ENCODE results near the gene AZIN2.
"Not testable (repeated sequence)": the region's sequence is repeated elsewhere in the genome, so short reads cannot be mapped to it uniquely, and the experiment has no call there.

AZIN2 gene

GRCh38 chr1:33096363-33097005, 15.5 kb downstream of the AZIN2 start:
- no peak for DNase-seq

DNA sequence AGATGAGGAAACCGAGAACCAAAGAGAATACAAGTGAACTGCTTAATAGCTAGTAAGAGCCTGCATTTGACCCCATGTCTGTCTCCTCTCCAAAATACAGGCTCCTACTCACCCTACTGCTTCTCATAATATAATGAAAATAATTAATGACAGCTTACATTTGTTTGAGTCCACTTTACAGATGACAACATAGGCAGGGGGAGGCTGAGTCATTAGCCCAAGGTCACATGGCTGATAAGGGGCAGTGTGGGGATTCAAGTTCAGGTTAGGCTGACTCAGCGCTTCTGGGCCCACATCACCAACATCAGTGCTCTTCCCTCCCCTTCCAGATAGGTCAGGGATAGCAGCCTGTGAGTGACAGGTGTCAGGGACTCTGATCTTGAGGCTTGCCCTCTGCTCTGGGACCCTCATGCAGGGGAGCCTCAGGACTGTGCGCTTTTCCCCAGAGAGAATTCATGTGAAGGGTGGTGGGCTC, 16.2 kb downstream of the AZIN2 start:
- DNase-seq = no peak

DNA sequence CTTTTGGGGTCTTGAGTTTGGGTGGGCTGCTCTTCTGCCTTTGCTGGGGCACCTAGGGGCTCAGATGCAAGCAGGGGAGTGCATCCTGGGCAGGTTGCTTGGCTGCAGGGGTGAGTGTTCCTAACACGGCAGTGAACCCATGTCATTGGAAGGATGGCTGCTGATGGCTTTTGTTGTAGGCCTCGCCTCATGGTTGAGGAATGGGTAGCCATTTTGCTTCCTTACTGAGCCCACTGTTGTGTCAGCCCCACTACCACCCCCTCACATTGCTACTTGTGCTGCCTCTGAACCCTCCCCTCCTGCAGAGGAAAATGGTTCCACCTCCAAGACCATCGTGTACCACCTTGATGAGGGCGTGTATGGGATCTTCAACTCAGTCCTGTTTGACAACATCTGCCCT, 16.8 kb downstream of the AZIN2 start:
- no peak for DNase-seq

DNA sequence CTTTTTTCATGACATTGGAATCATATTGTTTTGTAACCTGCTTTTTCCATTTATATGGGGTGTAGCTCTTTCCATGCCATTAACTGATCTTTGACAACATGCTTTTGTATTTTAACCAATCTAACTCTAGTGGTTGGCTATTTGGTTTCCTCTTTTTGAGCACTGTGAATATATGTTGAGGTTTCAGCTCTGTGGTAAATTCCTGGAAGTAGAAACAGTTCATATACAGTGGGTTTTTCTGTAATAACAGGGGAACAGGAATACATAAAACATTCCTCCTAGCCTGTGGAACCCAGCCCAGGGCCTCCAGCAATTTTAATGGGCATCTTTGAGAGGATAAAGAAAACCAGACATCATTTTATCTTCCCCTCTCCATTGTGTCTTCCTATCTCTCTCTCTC, 17.4 kb downstream of the AZIN2 start:
- DNase-seq = no peak

DNA sequence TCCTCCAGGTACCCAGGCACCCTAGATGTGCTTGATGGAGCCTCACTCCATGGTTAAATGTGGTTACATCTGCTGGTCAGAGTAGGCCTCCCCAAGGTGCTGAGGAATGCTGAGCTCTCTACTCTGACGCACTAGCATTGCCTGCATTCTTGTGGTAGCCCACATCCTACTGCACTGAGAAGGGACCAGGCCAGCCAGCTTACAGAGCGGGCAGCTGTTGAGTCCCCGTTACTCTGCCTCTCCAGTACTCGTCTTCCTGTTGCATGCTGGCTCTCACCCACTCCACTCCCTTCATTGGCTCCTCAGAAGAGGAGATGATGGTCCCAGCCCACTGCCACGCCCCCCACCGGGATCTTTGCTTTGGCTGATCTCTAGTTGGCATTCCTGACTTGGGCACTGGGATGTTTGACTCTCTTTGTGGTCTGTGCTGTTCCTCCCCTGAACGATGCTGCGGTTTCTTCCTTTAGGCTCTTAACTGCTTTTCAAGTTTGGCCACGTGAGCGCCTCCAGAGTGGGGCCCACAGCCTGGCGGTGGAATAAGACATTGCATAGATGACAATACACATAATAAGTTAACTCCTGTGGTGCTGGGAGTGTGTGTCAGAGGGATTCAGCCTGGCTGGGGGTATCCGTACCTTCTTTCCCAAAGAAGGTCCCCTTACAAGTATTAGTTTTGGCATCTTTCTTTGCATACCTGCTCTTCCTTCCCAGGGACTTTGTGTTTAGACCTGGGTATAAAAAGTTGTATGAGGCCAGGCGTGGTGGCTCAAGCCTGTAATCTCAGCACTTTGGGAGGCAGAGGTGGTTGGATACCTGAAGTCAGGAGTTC, 18.6 kb downstream of the AZIN2 start:
- DNase-seq = peak; percentile 52

DNA sequence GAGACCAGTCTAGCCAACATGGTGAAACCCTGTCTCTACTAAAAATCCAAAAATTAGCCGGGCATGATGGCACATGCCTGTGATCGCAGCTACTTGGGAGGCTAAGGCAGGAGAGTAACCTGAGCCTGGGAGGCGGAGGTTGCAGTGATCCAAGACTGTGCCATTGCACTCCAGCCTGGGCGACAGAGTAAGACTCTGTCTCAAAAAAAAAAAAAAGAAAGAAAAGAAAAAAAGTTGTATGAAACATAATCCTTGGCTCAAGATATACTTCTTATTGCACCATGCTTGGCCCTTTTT, 19.1 kb downstream of the AZIN2 start:
- DNase-seq = not testable (repeated sequence)

- no peak for DNase-seq
These were observed 29.5 kb downstream of the AZIN2 start for GRCh38 chr1:33110477-33110876.

DNA sequence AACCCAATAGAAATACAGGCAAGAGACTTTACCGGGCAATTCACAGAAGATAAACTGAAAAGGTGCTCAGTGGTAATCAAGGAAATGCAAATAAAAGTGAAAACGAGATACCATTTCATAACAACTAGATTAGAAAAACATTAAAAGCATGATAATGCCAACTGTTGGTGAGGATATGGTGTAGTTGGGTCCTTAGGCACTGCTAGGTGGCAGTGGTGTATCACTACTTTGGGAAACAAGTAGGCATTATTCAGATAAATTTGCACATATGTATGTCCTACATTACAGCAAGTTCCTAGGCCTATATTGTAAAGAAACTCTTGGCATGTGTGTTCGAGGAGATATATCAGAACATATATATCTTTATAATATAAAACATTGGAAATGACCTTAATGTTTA, 31.0 kb downstream of the AZIN2 start:
- DNase-seq = no peak

- DNase-seq = no peak
These were observed 36.6 kb downstream of the AZIN2 start for GRCh38 chr1:33117440-33118085.

- DNase-seq = no peak
These were observed 37.3 kb downstream of the AZIN2 start for GRCh38 chr1:33118274-33118673.

DNA sequence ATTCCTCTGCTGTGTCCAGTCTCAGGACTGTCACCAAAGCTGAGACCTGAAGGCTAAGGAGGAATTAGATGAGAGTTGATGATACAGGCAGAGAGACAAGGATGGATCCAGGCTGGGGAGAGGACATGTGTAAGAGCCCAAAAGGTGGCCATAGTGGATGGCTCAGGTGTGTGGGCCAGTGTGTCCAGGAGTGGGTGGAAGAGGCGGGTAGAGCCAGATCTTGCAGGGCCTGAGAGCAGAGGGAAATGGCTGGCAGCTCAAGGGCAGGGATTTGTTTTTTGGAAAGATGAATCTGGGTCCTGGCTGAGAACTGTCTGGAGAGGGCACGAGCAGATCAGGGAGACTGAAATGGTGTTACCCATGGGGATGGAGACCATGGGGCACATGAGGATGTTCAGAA, 38.1 kb downstream of the AZIN2 start:
- no peak for DNase-seq

- no peak for DNase-seq
These were observed 38.7 kb downstream of the AZIN2 start for GRCh38 chr1:33119532-33120217.

DNA sequence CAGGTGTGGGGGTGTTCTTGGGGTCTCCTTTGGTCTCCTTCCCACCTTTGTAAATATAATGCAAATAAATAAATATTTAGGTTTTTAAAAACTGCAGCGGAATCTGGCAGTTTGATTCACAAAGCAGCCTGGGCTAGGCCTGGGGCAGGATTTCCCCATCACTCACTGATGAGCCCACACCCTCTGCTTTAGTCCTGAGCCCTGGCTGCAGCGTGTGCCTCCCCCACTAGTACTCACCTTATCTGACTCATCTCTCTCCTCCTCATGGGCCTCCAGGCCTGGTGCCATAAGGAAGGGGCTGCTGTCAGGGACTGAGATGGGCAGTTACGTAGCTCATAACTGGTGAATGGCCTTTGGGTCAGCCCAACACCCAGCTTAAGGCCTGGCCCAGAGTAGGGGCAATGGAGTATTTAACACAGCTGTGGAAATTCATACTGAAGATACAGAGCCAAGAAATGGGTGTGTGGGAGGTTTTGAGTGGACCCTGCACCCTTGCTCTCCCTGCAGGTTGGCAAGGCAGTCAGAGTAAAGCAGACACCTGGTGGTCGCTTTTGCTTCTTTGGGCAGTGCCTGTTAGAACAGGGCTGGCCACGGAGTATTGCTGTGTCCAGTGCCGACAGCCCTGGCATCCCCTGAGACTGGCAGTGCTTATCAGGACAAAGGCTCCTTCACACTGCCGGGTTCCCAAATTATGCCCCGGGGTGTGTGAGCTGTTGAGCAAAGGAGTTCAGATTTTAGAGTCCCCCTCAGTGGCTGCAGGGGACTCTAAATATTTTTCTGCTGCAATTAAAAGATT, 39.7 kb downstream of the AZIN2 start:
- no peak for DNase-seq

GRCh38 chr1:33121728-33122127, 40.8 kb downstream of the AZIN2 start:
- DNase-seq = no peak

DNA sequence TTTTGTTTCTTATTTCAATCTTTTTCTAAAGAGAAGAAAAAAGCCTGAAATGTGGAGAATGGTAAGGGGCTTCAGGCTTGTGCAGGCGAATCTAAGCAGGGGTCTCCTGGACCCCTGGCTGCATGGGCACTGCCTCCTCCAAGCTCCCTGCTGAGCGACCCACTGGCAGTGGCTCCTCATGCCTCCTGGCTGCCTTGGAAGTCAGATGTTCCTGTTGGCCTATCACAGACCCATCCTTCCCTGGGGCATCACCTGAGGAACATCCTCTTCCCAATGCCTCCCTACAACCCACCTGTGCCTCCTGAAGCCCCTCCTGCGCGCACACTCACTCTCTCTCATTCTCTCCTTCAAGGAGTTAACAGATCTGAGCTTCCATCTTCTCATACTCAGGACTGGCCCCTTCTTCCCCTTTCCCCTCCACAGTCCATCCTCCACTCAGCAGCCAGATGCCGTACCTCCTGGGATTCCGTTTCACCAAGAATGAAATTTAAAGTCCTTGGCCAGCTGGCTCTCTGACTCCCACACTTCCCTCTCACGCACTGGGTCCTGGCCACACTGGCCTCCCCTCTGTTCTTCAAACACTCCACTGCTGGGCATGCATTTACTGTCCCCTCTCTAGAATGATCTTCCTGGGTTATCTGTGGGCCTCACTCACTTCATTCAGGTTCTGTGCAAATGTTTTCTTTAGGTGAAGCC, 41.7 kb downstream of the AZIN2 start:
- no peak for DNase-seq

- DNase-seq = no peak
These were observed 42.3 kb downstream of the AZIN2 start for GRCh38 chr1:33123266-33123665.

GRCh38 chr1:33124647-33125046, 43.7 kb downstream of the AZIN2 start:
- not testable (repeated sequence) for DNase-seq

- DNase-seq = no peak
These were observed 45.6 kb downstream of the AZIN2 start for GRCh38 chr1:33126411-33127000.

DNA sequence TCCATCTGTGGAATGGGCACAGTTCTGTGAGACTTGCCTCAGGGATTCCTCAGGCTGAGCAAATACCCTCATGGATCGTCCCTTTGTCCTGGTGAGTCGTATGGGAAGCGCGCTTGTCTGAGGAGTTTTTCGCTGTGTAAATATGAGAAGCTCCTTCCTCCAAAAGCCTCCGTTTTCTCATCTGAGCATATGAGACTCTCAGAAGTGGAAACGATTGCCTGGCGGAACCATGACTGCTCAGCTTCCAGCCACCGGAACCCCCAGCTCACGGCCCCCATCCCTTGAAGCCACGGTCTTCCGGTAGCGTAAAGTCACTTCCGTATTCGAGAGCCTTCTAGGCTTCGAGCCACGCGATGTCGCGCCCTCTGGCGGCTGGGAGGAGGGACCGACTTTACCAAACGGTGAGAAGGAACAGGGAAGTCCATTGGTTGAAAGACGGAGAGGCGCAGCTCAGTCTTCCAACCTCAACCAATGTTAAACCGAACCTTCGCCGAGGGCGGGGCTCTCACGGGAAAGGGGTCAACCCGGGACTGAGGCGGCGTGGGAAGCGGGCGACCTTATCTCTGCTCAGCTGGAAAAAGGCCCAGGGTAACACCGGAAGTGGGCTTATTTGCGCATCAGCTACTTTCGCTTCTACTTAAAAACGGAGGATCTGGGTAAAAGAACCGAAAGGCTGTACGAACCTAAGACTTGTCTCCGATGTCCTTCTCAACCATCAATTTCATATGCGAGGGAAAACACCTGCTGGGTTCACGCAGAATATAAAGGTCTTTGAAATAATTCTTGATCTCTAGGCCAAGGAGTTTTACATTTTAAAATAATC, 46.3 kb downstream of the AZIN2 start:
- peak; percentile 99 for DNase-seq

DNA sequence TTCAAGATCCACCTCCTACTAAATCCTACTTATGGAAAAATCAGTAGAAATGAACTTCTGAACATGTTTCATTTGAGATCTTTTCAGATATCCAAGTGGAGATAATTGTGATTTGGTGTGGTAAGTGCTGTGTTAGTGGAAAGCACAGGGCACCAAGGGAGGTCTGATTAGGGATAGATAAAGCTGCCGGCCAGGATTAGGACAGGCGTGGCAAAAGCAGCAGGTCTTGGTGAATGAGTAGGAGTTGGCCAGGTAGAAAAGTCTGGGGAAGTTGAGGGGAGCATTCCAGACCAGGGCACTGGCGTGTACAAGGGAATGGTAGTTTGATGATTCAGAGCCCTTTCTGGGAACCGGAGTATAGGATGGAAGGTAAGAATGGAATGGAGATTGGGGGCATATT, 47.8 kb downstream of the AZIN2 start:
- DNase-seq = no peak

GRCh38 chr1:33130297-33130696, 49.3 kb downstream of the AZIN2 start:
- peak; percentile 11 for DNase-seq
